Myocyte (in vitro differentiated cells): Measurements from ENCODE around the gene SH3BGRL3. TPM values are rescaled to one million over a fixed set of nuclear protein-coding genes. Genes with fewer than 3 reads are reported as not detected.

Source experiments
- DNase-seq: peaks from one replicate; pipeline ENCODE4 v3.0.0-alpha.2; 2012; ENCODE audit warnings: low read depth
- total RNA-seq: library from RNA; depleted of rRNA; stranded (reverse); fragments of >200 nt; gene quantifications from 2 replicates; pipeline ENCODE4 v1.2.3, GENCODE V29; 2014

Gene SH3BGRL3
- total RNA-seq, 1 donor from 2014 or later: 49.0 TPM

- DNase-seq: no peak
Measured at GRCh38 chr1:26277261-26277661, 2.6 kb upstream of the SH3BGRL3 start.

- DNase-seq: peak; percentile 43
Measured at GRCh38 chr1:26277719-26278118, 2.2 kb upstream of the SH3BGRL3 start.

- peak; percentile 67 for DNase-seq
Measured at GRCh38 chr1:26278303-26278702, 1.6 kb upstream of the SH3BGRL3 start.

- peak; percentile 53 for DNase-seq
Measured at GRCh38 chr1:26278724-26279455, 996 bp upstream of the SH3BGRL3 start.

DNA sequence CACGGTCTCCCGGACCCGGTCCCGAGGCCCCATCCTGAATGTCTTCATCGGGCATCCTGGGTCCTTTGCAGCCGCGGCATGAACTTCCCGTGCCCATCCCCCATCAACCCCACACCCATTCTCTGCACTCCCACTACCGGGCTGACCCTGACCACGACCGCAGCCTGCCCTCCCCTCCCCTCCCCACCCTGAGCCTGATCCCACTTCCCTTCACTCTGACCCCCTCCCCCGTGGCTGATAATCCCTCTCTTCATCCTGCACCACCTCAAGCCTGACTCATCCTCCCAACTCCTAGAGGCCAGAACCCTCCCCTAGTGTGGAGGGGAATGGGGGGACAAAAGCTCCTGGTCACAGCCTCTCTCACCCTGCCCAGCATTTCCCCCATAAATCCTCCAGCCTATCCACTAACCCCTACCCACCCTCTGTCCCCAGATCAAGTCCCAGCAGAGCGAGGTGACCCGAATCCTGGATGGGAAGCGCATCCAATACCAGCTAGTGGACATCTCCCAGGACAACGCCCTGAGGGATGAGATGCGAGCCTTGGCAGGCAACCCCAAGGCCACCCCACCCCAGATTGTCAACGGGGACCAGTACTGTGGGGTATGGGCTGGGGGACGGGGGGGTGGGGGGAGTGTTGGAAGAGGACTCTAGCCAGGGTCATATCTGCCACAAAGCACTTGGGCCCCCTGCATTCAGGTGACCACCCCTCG lies 602 bp downstream of the SH3BGRL3 start:
- DNase-seq: peak; percentile 57

GRCh38 chr1:26281091-26281958 lies 1.4 kb downstream of the SH3BGRL3 start:
- DNase-seq: peak; percentile 7

DNA sequence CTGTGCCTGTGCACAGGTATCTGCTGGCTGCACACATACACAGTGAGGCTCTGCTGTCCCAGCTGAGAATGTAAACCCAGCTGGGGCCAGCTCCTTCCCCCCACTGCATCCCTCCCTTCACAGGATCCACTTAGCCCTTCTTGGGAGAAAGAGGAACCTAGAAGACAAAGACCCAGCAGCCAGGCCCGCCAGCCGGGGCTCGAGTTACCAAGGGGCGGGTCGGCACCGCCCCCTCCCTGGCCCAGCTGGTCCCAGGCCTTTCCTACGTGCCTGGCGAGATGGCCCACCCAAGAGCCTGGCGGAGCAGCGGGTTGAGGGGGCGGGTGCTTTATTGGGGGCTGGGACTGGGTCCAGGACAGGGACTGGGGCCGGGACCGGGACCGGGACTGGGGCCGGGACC lies 2.1 kb downstream of the SH3BGRL3 start:
- peak; percentile 62 for DNase-seq

DNA sequence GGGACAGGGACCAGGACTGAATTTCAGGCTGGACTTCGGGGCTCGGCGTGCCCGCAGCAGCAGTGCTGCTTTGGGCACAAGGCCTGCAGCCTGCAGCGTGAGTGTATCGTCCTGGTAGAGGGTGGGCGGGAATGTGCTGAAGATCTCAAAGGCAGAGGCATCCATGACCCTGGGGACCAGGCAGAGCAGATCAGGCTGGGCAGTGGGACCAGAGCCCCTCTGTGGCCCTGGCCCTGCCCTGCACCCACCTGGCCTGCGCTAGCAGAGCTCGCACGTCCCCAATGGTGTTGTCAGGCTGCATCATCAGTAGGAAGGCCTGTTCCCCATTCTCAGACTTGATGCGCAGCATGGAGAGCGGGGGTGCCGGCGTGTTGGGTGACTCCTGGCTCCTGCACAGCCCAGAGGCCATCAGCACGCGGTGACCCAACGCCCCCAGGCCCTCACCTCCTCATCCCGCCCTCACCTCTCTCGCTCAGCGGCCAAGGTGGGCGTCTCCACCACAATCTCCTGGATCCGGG lies 2.6 kb downstream of the SH3BGRL3 start:
- no peak for DNase-seq

DNA sequence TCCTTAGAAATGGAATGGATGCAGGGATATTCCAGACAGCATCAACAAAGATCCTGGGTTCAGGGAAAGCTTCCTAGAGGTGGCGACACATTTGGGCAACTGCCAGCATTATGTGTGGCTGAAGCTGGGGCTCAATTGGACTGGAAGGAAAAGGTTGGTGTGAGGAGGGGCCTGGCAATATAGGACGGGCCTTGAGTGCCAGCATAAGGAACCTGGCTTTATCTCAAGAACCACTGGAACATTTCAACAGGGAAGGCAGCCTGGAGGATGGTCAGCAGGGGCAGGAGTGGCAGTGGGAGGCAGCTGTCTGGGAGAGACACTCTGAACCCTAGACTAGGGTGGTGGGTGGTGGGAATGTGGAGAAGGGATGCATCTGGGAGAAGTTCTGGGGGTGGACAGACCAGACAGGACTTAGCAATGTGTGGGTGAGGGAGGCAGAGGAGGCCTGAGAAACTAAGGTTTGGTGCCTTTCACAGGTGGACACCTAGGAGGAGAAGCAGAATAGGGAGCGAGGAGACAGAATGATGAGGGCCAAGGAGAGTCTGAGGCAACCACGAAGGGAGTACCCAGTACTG lies 3.5 kb downstream of the SH3BGRL3 start:
- DNase-seq: peak; percentile 15

GRCh38 chr1:26283871-26284596 lies 4.1 kb downstream of the SH3BGRL3 start:
- DNase-seq: peak; percentile 2

GRCh38 chr1:26284597-26285347 lies 4.9 kb downstream of the SH3BGRL3 start:
- peak; percentile 95 for DNase-seq

- peak; percentile 53 for DNase-seq
Measured at GRCh38 chr1:26285366-26286063, 5.6 kb downstream of the SH3BGRL3 start.

DNA sequence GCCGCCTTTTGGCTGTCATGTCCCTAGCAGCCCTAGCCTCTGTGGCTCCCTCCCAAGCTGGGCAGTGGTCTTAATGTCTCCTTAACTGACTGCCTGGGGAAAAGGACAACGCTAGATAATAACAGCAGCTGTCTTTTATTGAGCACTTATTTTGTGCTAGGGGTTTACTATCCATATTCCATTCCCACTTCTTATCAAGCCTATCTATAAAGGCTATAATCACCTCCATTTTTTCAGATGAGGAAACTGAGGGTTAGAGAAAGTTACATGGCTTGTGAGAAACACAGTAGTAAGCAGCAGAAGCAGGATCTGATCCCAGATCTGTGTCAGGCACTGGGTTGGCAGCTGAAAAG lies 6.2 kb downstream of the SH3BGRL3 start:
- DNase-seq: no peak

GRCh38 chr1:26287033-26287711 lies 7.3 kb downstream of the SH3BGRL3 start:
- DNase-seq: peak; percentile 79

DNA sequence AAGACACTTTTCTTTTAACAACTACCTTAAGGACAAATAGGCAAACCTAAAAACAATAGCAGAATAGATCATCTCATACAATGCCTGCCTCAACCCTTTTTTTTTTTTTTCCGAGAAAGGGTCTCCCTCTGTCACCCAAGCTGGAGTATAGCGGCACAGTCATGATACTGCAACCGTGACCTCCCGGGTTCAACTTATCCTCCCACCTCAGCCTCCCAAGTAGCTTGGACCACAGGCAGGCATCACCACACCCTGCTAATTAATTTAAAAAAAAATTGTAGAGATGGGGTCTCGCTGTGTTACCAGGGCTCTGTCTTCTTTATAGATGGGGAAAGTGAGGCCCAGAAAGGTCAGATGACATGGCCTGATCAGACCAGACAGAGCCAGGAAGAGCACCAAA lies 7.9 kb downstream of the SH3BGRL3 start:
- DNase-seq: no peak

GRCh38 chr1:26288311-26288941 lies 8.5 kb downstream of the SH3BGRL3 start:
- peak; percentile 17 for DNase-seq

GRCh38 chr1:26289158-26290059 lies 9.5 kb downstream of the SH3BGRL3 start:
- DNase-seq: no peak
